Immature natural killer cell (primary cell): ENCODE data around the gene NR1D2. TPM values are rescaled to one million over a fixed set of nuclear protein-coding genes. Genes with fewer than 3 reads are reported as not detected.
"Not testable (repeated sequence)": the region's sequence is repeated elsewhere in the genome, so short reads cannot be mapped to it uniquely, and the experiment has no call there.

Source experiments
- DNase-seq, 3 donors: peaks; one replicate each; pipeline ENCODE4 v3.0.0; 2022; ENCODE audit warnings: mixed read lengths in 1 of 3
- H3K27ac Mint-ChIP-seq, 6 donors: one replicate each; pipeline ENCODE4 v1.8.0; 2020; ENCODE audit warnings: mixed read lengths in 6 of 6, mild to moderate bottlenecking in 5 of 6, inconsistent platforms in 4 of 6, moderate library complexity in 3 of 6
- H3K27me3 Mint-ChIP-seq, 3 donors: one replicate each; pipeline ENCODE4 v1.8.0; 2020 to 2021; ENCODE audit warnings: low read depth in 3 of 3, mild to moderate bottlenecking in 3 of 3, mixed read lengths in 3 of 3, moderate library complexity in 3 of 3, inconsistent platforms in 1 of 3
- H3K36me3 Mint-ChIP-seq, 3 donors: one replicate each; pipeline ENCODE4 v1.8.0; 2020; ENCODE audit warnings: mixed read lengths in 3 of 3, inconsistent platforms in 2 of 3, mild to moderate bottlenecking in 2 of 3
- H3K4me1 Mint-ChIP-seq, 2 donors: one replicate each; pipeline ENCODE4 v1.8.0; 2020; ENCODE audit warnings: inconsistent platforms in 2 of 2, mild to moderate bottlenecking in 2 of 2, mixed read lengths in 2 of 2, moderate library complexity in 1 of 2
- H3K4me3 Mint-ChIP-seq, 5 donors: one replicate each; pipeline ENCODE4 v1.8.0; 2020; ENCODE audit warnings: mild to moderate bottlenecking in 5 of 5, mixed read lengths in 5 of 5, inconsistent platforms in 3 of 5, moderate library complexity in 3 of 5
- H3K9me3 Mint-ChIP-seq, 6 donors: one replicate each; pipeline ENCODE4 v1.8.0; 2020; ENCODE audit warnings: mild to moderate bottlenecking in 6 of 6, mixed read lengths in 6 of 6, inconsistent platforms in 4 of 6, moderate library complexity in 3 of 6
- polyA plus RNA-seq, 3 donors: library from polyadenylated mRNA; unstranded; fragments of 300-500 nt; fragmentation: Illumina TruSeq; gene quantifications; one replicate each; pipeline ENCODE4 v1.2.3, GENCODE V29; 2021

NR1D2 gene
- polyA plus RNA-seq, 3 donors from 2014 or later = 15.5 to 24.4 (median 16.2) TPM

DNA sequence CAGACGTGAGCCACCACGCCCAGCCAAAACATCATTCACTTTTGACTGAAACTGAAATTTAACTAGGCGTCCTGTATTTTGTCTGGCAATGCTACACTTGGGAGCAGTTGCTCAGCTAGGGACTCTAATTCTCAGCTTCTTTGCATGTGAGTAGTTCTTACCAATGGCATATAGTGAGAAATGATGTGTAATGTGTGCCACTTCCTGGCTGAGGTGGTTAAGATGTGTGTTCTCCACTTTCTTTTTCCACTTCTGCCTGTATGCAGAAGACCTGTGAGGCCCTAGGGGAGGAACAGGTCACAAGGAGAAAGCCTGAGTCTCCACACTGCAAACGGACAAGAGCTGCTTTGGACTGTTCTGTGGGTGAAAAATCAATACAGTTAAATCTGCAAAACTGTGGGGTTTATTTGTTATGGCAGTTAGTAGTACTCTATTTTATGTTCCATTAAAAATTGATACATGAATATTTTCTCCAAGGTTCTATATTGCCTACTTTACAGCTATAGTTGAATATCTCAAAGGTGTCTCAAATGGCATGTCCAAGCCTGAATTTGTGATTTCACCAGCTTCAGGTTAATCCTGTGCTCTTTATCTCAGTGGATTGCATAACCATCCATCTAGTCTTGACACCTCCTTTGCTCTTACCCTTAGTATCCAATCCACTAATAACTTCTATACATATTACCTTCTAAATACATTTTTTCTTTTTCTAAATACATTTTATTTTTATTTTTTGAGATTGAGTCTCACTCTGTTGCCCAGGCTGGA is 59.3 kb downstream of the NR1D2 start:
- no peaks in the 10 kb centered on the region for H3K36me3 Mint-ChIP-seq
- peaks cover 0 to 3% (median 0%) of the 10 kb centered on the region in 3 donors for H3K27me3 Mint-ChIP-seq
- H3K4me3 Mint-ChIP-seq = no peak overlapping the region
- DNase-seq = no peak
- H3K4me1 Mint-ChIP-seq = peaks cover 7 to 8% of the 10 kb centered on the region in 2 donors
- peaks cover 0 to 2% (median 0%) of the 10 kb centered on the region in 6 donors for H3K9me3 Mint-ChIP-seq
- H3K27ac Mint-ChIP-seq = peak overlapping the region in 1 of 6 donors; percentile 42

DNA sequence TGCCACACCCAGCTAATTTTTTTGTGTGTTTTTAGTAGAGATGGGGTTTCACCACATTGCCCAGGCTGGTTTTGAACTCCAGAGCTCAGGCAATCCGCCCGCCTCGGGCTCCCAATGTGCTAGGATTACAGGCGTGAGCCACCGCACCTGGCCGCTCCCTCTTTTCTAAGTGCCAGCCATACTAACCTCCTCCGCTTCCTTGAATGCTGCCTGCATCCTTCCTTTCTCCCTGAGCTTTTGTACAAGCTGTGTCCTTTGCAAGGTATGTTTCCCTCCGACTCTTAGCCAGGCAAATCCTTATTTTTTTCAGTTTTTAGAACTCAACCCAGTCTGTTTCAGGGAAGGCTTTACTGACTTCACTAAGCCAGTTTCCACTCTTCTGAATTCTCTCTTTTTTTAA is 60.6 kb downstream of the NR1D2 start:
- H3K27ac Mint-ChIP-seq = no peak overlapping the region
- peaks cover 0 to 2% (median 0%) of the 10 kb centered on the region in 6 donors for H3K9me3 Mint-ChIP-seq

DNA sequence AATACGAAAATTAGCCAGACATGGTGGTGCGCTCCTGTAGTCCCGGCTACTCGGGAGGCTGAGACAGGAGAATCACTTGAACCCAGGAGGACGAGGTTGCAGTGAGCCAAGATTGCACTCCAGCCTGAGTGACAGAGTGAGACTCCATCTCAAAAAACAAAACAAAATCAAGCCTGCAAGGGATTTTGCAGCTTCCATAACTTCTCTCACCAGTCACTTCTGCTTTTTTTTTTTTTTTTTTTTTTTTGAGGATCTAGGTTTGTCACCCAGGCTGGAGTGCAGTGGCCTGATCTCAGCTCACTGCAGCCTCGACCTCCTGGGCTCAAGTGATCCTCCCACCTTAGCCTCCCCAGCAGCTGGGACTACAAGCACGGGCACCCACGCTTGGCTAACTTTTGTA is 65.7 kb downstream of the NR1D2 start:
- not testable (repeated sequence) for DNase-seq, H3K27me3 Mint-ChIP-seq, H3K9me3 Mint-ChIP-seq, H3K4me3 Mint-ChIP-seq, H3K4me1 Mint-ChIP-seq, H3K36me3 Mint-ChIP-seq, H3K27ac Mint-ChIP-seq

More for the DNA sequence above, 60.6 kb downstream of the NR1D2 start:
- Mint-ChIP-seq H3K27me3 (peaks cover 0 to 3% (median 0%) of the 10 kb centered on the region in 3 donors), H3K36me3 (no peaks in the 10 kb centered on the region), H3K4me3 (no peak overlapping the region), H3K4me1 (peaks cover 7 to 8% of the 10 kb centered on the region in 2 donors)
- DNase-seq = no peak

DNA sequence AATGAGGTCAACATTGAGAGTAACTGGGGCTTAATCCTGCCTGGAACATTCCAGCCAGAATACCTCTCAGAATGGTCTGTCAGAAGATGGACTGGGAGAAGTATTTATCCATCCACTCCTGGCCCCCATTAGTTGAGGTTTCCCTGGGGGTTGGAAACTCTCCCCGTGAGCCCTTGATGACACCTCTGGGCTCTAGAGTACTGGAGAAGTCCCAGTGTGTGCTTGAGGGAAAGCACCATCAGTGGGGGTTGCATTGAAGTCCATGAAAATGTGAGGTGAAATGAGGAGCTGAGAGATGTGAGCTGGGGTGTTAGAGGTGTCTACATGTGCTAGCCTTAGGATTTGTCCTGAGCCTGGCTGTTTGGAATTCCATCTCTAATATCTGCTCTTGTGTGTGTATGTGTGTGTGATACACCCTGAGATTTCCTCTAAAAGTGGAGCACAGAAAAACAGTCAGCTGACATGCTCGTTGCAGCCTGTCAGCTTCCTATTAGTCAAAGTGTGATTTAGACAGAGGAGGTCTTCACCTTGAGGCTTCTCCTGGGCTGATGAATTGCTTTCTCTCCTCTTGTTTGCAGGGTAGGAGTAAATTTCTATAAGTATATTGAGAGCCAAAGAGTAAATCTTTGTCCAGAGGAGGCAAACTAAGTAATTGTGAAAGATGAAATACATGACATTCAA is 67.6 kb downstream of the NR1D2 start:
- Mint-ChIP-seq H3K4me3 (no peak overlapping the region), H3K27me3 (peaks cover 3 to 8% (median 6%) of the 10 kb centered on the region in 3 donors), H3K4me1 (no peaks in the 10 kb centered on the region), H3K27ac (no peak overlapping the region), H3K9me3 (no peaks in the 10 kb centered on the region), H3K36me3 (no peaks in the 10 kb centered on the region)
- no peak for DNase-seq

GRCh38 chr3:24017305-24017704 is 72.2 kb downstream of the NR1D2 start:
- no peaks in the 10 kb centered on the region for H3K4me1 Mint-ChIP-seq
- no peak overlapping the region for H3K4me3 Mint-ChIP-seq
- DNase-seq = no peak
- H3K36me3 Mint-ChIP-seq = no peaks in the 10 kb centered on the region
- H3K9me3 Mint-ChIP-seq = no peaks in the 10 kb centered on the region
- H3K27me3 Mint-ChIP-seq = peaks cover 2 to 4% (median 3%) of the 10 kb centered on the region in 3 donors
- no peak overlapping the region for H3K27ac Mint-ChIP-seq

- H3K4me3 Mint-ChIP-seq = no peak overlapping the region
Observed at GRCh38 chr3:24018784-24019570, 73.9 kb downstream of the NR1D2 start.

DNA sequence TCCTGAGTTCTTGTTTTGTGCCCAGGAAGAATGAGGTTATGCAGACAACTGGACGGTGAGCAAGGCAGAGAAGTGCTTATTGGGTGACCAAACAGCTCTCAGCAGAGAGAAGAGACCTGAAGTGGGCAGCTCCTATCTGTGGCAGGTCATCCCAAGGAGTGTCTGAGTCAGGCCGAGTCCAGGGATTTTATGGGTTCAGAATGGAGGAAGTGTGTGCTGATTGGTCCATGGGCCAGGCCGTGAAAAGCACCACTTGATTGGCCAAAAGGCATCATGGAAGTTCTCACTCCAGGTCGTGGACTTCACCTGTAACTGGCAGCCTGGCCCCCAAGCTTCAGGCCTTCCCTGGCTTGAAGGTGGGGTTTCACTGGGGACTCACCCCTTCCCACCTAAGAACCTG is 74.5 kb downstream of the NR1D2 start:
- Mint-ChIP-seq H3K4me3 (no peak overlapping the region), H3K36me3 (no peaks in the 10 kb centered on the region)

More at GRCh38 chr3:24018784-24019570, 73.9 kb downstream of the NR1D2 start:
- Mint-ChIP-seq H3K36me3 (no peaks in the 10 kb centered on the region), H3K27ac (no peak overlapping the region), H3K9me3 (no peaks in the 10 kb centered on the region), H3K27me3 (peaks cover 2 to 5% (median 3%) of the 10 kb centered on the region in 3 donors), H3K4me1 (no peaks in the 10 kb centered on the region)
- DNase-seq = no peak

GRCh38 chr3:24020036-24020691 is 75.1 kb downstream of the NR1D2 start:
- Mint-ChIP-seq H3K36me3 (no peaks in the 10 kb centered on the region), H3K9me3 (no peaks in the 10 kb centered on the region), H3K27me3 (peaks cover 2 to 8% (median 2%) of the 10 kb centered on the region in 3 donors), H3K4me1 (no peaks in the 10 kb centered on the region), H3K27ac (no peak overlapping the region), H3K4me3 (no peak overlapping the region)
- no peak for DNase-seq

More for the DNA sequence above, 74.5 kb downstream of the NR1D2 start:
- Mint-ChIP-seq H3K4me1 (no peaks in the 10 kb centered on the region), H3K27ac (no peak overlapping the region), H3K9me3 (no peaks in the 10 kb centered on the region), H3K27me3 (peaks cover 2 to 6% (median 4%) of the 10 kb centered on the region in 3 donors)
- no peak for DNase-seq

GRCh38 chr3:24023197-24023596 is 78.1 kb downstream of the NR1D2 start:
- Mint-ChIP-seq H3K27me3 (peaks cover 0 to 5% (median 4%) of the 10 kb centered on the region in 3 donors), H3K36me3 (no peaks in the 10 kb centered on the region), H3K9me3 (no peaks in the 10 kb centered on the region), H3K27ac (no peak overlapping the region), H3K4me3 (no peak overlapping the region), H3K4me1 (no peaks in the 10 kb centered on the region)
- no peak for DNase-seq

- Mint-ChIP-seq H3K4me3 (no peak overlapping the region), H3K27ac (no peak overlapping the region), H3K27me3 (peaks cover 0 to 6% (median 5%) of the 10 kb centered on the region in 3 donors), H3K4me1 (no peaks in the 10 kb centered on the region), H3K36me3 (no peaks in the 10 kb centered on the region), H3K9me3 (peaks cover 0 to under 1% (median 0%) of the 10 kb centered on the region in 6 donors)
- DNase-seq = no peak
Observed at GRCh38 chr3:24025805-24026204, 80.7 kb downstream of the NR1D2 start.

GRCh38 chr3:24026665-24027064 is 81.6 kb downstream of the NR1D2 start:
- H3K4me1 Mint-ChIP-seq, H3K36me3 Mint-ChIP-seq, H3K27ac Mint-ChIP-seq, H3K9me3 Mint-ChIP-seq, H3K27me3 Mint-ChIP-seq, H3K4me3 Mint-ChIP-seq, DNase-seq: not testable (repeated sequence)

DNA sequence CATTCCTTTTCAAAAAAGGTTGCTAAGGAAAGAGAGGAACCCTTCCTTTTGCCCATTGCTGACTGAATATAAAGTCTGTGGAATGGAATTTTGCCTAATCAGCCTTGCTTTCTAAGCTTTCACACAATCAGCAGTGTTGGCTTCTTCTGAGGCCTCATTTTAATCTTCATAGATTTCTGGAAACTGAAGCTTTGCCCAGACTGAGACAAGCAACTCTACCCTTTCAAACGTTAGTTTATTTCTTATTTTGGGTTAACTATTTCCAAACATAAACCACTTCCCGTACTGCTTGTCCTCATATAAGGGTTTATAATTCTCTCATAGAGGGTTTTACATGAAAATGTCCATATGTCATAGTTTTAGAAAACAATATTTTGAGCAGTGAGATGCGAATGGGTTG is 82.9 kb downstream of the NR1D2 start:
- H3K27ac Mint-ChIP-seq = no peak overlapping the region

More for the DNA sequence above, 82.9 kb downstream of the NR1D2 start:
- Mint-ChIP-seq H3K4me3 (no peak overlapping the region), H3K27me3 (peaks cover 0 to 9% (median 8%) of the 10 kb centered on the region in 3 donors), H3K9me3 (peaks cover 0 to 2% (median 0%) of the 10 kb centered on the region in 6 donors), H3K36me3 (no peaks in the 10 kb centered on the region), H3K4me1 (no peaks in the 10 kb centered on the region)
- DNase-seq = no peak
